CD4-positive, alpha-beta T cell treated with Interleukin-12 subunit alpha and Interleukin-12 subunit beta, for 1 hour (primary cell): ENCODE results near the gene MARK3.
A peak's percentile ranks its signal among the peaks of the same experiment; 100 is the strongest.
"Not testable (repeated sequence)": the region's sequence is repeated elsewhere in the genome, so short reads cannot be mapped to it uniquely, and the experiment has no call there.

Experiments
- DNase-seq: peaks from one replicate; pipeline ENCODE4 v3.0.0-alpha.2; 2020

MARK3 gene

DNA sequence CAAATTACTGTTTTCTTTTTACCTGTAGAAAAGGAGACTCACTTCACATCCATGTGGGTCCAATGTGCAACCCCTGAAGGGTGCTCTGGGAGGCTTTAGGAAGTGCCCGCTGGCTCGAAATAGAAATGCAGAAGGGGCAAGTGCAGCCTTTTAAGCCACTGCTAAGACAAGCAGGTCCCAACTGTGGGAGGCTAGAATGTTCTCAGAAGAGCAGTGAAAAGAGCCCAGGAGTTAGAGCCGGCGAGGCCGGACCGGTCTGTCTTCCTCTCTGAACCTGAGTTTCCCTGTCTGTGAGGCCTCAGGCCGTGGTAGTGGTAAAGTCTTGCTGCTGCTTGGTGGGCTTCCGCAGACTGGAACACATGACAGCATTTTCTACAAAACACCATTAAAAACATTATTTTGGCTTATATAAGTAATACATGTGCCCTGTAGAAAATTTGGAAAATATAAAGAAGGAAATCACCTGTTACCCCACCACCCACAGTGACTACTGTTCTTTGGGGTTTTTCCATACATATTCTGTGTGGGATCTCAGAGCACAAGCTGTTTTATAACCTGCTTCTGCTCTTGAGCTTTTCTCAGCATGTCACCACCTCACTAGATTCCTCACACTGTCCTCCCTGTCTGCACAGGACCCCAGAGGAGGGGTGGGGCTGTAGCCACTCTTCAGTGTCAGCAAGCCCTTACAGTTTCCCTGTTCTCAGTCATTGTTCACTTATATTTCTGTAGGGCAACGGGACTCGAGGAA is 131.4 kb downstream of the MARK3 start:
- DNase-seq: no peak

GRCh38 chr14:103517174-103517566 is 132.0 kb downstream of the MARK3 start:
- no peak for DNase-seq

- DNase-seq: no peak
Observed at GRCh38 chr14:103517721-103518421, 132.7 kb downstream of the MARK3 start.

GRCh38 chr14:103518422-103519042 is 133.3 kb downstream of the MARK3 start:
- peak; percentile 64 for DNase-seq

DNA sequence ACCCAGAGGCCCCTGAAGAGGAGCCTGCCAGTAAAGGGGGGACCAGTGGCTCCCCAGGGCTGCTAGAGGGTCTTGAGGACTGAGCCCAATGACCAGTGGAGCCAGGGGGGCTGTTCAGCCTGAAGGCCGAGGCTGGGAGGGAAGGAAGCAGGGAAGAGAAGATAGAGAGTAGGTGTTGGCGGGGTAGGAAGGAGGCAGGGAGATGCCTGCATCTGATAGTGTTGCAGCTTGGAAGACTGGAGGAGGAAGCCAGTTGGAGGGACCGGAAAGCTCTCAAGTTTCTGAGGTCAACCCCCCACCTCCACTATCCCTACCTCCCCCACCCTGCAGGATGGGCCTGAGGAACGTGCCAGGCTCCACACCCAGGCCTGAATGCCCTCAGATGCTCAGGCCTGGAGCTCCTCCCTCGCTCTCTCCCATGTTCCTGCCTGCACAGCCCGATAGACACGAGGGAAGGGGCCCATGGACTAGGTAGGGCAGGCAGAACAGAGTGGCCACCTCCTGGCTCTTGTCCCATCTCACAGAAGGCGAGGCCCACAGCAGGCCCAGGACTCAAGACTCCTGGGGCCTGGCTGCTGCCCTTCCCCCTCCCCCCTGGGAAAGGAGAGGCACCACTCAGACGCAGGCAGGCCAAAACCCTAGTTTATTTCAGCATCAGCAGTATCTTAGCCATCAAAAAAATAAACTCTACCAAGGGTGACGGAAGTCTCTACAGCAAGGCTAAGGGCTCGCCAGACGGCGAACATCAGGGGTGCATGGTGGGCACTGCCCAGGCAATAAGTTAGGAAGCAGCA is 134.0 kb downstream of the MARK3 start:
- DNase-seq: no peak

- DNase-seq: no peak
Observed at GRCh38 chr14:103519837-103520212, 134.6 kb downstream of the MARK3 start.

GRCh38 chr14:103520269-103520656 is 135.0 kb downstream of the MARK3 start:
- DNase-seq: no peak

DNA sequence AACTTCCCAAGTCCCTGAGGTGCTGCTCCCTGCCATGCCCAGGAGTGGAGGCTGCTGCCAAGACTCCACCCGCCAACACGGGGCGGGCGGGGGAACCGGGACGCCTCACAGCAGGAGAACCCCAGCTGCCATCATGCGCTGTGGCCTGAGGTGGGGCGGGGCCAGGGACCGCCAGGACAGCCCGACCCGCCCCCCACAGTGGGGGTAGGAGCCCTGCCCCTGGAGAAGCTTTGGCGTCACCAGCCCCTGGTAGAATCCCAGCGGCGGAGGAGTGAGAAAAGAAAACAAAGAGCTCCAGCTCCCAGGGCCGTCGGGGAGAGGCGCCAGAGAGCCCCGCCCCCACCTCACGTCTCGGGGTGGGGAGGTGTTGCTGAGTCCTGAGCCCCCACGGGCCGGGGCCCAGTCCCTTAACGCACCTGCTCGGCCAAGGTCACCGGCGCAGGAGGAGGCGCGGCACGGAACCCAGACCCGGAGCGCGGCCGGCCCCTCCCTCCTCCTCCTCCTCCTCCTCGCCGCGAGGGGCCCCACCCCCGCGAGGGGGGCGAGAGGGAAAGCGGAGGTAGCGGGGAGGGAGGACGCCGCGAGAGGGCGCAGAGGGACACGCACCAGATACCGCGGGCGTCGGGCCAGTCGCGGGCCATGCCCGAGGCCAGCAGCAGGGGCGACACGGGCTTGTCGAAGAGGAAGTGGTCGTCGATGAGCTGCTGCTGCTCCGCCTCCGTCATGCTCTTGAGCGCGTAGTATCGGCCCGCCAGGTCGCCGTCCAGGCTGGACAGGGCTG is 135.6 kb downstream of the MARK3 start:
- peak; percentile 82 for DNase-seq

DNA sequence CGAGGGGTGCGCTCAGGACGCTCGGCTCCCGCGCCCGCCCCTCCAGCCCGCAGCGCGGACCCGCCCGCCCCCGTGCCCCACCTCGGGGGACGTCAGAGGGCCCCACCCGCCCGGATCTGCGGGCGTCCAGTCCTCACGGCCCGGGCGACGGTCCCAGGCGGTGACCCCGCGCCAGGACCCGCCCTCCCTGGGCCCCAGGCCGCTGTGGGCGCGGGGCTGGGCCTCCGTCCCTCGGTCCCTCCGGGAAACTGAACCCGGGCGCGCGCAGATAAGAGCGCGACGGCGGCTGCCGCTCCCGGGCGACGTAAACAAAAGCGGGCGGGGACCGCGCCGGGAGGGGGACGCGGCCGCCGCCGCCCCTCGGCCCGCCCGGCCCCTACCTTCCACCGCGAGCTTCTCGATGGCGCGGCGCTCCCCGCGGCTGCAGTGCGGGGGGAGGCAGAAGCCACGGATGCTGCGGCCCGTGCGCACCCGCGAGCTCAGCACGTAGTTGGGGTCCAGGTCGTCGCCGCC is 136.3 kb downstream of the MARK3 start:
- DNase-seq: peak; percentile 24

DNA sequence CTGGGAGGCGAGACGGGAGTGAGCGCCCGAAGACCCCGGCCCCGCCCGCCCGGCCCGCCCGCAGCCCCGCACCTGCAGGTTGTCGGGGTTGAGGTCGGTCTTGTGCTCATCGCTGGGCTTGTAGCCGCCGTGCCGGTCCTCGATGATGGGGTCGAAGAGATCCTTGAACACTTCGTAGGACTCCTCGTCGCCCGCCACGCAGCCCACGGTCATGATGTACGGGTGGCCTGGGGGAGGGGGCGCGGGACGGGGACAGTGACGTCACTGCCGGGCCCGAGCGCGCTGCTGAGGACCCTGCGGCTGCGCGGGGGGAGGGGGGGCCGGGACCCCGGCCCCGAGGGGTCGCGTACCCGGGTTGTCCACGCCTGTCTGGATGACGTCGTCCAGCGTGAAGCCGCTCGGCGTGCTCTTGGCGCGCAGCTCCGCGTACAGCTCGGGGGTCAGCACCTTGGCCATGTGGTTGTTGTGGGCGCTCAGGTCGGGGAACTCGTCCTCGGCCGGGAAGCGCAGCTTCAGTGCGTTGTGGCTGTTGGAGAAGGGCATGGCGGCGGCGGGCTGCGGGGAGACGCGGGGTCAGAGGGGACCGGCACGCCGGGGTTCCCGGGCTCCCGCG is 136.8 kb downstream of the MARK3 start:
- peak; percentile 19 for DNase-seq

- peak; percentile 40 for DNase-seq
Observed at GRCh38 chr14:103522649-103523574, 137.7 kb downstream of the MARK3 start, which contains the start of gene CKB. CKB (minus strand) TSS chr14:103522830; CDS start chr14:103522493, 337 bp downstream.

GRCh38 chr14:103523575-103523954 is 138.3 kb downstream of the MARK3 start:
- DNase-seq: no peak

DNA sequence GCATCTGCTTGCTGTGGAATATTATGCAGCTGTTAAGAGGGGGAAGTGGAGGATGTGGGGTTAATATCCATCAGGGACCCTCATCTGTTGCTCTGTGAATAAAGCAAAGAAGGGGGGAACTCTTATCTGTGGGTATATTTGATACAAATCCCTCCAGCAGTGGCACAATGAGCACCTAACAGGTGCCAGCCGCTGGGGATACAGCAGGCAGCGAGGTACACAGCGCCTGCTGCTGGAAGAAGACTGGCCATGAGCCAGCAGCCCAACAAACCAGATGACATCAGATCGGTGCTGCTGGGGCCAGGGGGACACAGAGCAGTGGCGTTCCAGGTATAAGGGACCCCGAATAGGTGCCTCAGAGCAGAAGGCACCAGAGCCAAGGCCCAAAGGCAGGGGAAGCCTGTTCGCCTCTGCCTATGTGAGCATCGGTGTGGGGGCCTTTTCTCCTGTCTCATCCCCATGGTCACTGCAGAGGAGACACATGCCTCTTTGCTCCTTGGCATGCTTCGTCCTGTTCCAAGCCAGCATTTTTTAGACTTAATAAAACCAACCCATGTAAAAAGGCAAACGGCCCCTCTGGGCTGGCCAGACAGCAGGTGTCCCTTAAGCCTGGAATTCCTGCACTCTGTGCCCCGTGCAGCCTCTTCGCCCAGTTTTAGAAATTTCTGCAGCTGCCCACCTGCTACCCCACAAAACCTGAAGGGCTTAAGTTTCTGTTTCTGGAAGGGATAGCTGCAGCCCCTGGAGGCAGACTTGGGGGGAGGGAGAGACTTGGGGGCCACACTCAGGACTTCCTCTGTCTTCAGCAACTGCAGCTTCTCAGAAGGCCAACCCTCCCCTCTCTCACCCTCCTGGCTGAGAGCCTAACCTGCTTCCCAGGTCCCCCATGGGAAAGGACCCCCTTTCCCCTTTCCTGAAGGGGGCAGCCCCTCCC is 139.1 kb downstream of the MARK3 start:
- DNase-seq: no peak

- not testable (repeated sequence) for DNase-seq
Observed at GRCh38 chr14:103525430-103526246, 140.4 kb downstream of the MARK3 start.

GRCh38 chr14:103526247-103526913 is 141.2 kb downstream of the MARK3 start:
- DNase-seq: no peak

GRCh38 chr14:103526914-103527248 is 141.7 kb downstream of the MARK3 start:
- no peak for DNase-seq

- DNase-seq: peak; percentile 14
Observed at GRCh38 chr14:103527408-103528145, 142.4 kb downstream of the MARK3 start.
